Glutamatergic neuron (in vitro differentiated cells): ENCODE results near the gene SUGCT. TPM values are rescaled to one million over a fixed set of nuclear protein-coding genes. Genes with fewer than 3 reads are reported as not detected.

Source experiments
- DNase-seq: peaks from one replicate; pipeline ENCODE4 v3.0.0; 2022
- H3K27ac Mint-ChIP-seq: one replicate; pipeline ENCODE4 v1.8.0; 2020; ENCODE audit warnings: mild to moderate bottlenecking, mixed read lengths, inconsistent platforms; ENCODE audit not compliant: unreplicated experiment
- H3K27me3 Mint-ChIP-seq: one replicate; pipeline ENCODE4 v1.8.0; 2020; ENCODE audit warnings: mild to moderate bottlenecking, moderate library complexity, mixed read lengths, inconsistent platforms; ENCODE audit not compliant: unreplicated experiment
- H3K36me3 Mint-ChIP-seq: one replicate; pipeline ENCODE4 v1.8.0; 2020; ENCODE audit warnings: mild to moderate bottlenecking, mixed read lengths, inconsistent platforms; ENCODE audit not compliant: unreplicated experiment
- H3K4me1 Mint-ChIP-seq: one replicate; pipeline ENCODE4 v1.8.0; 2020; ENCODE audit warnings: mild to moderate bottlenecking, low read depth, mixed read lengths, inconsistent platforms; ENCODE audit not compliant: unreplicated experiment
- H3K4me3 Mint-ChIP-seq: one replicate; pipeline ENCODE4 v1.8.0; 2020; ENCODE audit warnings: mild to moderate bottlenecking, mixed read lengths, inconsistent platforms; ENCODE audit not compliant: unreplicated experiment
- H3K9me3 Mint-ChIP-seq: one replicate; pipeline ENCODE4 v1.8.0; 2020; ENCODE audit warnings: mild to moderate bottlenecking, moderate library complexity, mixed read lengths, inconsistent platforms; ENCODE audit not compliant: unreplicated experiment
- CTCF ChIP-seq: fragments of 200-600 bp; sonication (generic); IDR thresholded peaks from one replicate; pipeline ENCODE4 v1.5.0; 2021; ENCODE audit not compliant: partially characterized antibody, unreplicated experiment
- total RNA-seq: library from RNA; stranded (reverse); fragmentation: NEBNext Ultra II Directional; extraction: Animal tissue kit (Norgen Biotek cat#: 25700); gene quantifications from one replicate; pipeline ENCODE4 v1.2.1, GENCODE V29; 2021; ENCODE audit not compliant: unreplicated experiment

SUGCT gene
- total RNA-seq, 1 donor from 2014 or later, result 1.2 TPM

- no peak for DNase-seq
- Mint-ChIP-seq H3K4me3 (no peak overlapping the region), H3K9me3 (peaks cover 2% of the 10 kb centered on the region), H3K36me3 (no peaks in the 10 kb centered on the region), H3K4me1 (no peaks in the 10 kb centered on the region), H3K27me3 (no peaks in the 10 kb centered on the region), H3K27ac (no peak overlapping the region)
- no peak for TF ChIP-seq CTCF
These were observed 59.9 kb downstream of the SUGCT start for GRCh38 chr7:40194745-40195144.

- H3K4me1 Mint-ChIP-seq, result no peaks in the 10 kb centered on the region
- H3K36me3 Mint-ChIP-seq, result no peaks in the 10 kb centered on the region
- peaks cover 2% of the 10 kb centered on the region for H3K9me3 Mint-ChIP-seq
- no peak overlapping the region for H3K27ac Mint-ChIP-seq
- no peak for DNase-seq
- no peak for TF ChIP-seq CTCF
- H3K4me3 Mint-ChIP-seq, result no peak overlapping the region
- no peaks in the 10 kb centered on the region for H3K27me3 Mint-ChIP-seq
These were observed 62.7 kb downstream of the SUGCT start for GRCh38 chr7:40197527-40197926.

GRCh38 chr7:40199076-40199802 is 64.4 kb downstream of the SUGCT start:
- Mint-ChIP-seq H3K4me1 (no peaks in the 10 kb centered on the region), H3K27me3 (no peaks in the 10 kb centered on the region), H3K4me3 (no peak overlapping the region), H3K27ac (no peak overlapping the region), H3K36me3 (no peaks in the 10 kb centered on the region), H3K9me3 (peaks cover under 1% of the 10 kb centered on the region)
- no peak for TF ChIP-seq CTCF
- no peak for DNase-seq

GRCh38 chr7:40200791-40201190 is 66.0 kb downstream of the SUGCT start:
- H3K4me3 Mint-ChIP-seq, result no peak overlapping the region
- H3K27me3 Mint-ChIP-seq, result no peaks in the 10 kb centered on the region
- no peaks in the 10 kb centered on the region for H3K9me3 Mint-ChIP-seq
- TF ChIP-seq CTCF, result no peak
- H3K4me1 Mint-ChIP-seq, result no peaks in the 10 kb centered on the region
- DNase-seq, result no peak
- no peaks in the 10 kb centered on the region for H3K36me3 Mint-ChIP-seq
- H3K27ac Mint-ChIP-seq, result no peak overlapping the region

GRCh38 chr7:40202851-40203250 is 68.0 kb downstream of the SUGCT start:
- no peak overlapping the region for H3K27ac Mint-ChIP-seq
- no peaks in the 10 kb centered on the region for H3K36me3 Mint-ChIP-seq
- no peak for TF ChIP-seq CTCF
- H3K4me3 Mint-ChIP-seq, result no peak overlapping the region
- no peaks in the 10 kb centered on the region for H3K27me3 Mint-ChIP-seq
- H3K9me3 Mint-ChIP-seq, result peaks cover 1% of the 10 kb centered on the region
- H3K4me1 Mint-ChIP-seq, result no peaks in the 10 kb centered on the region
- no peak for DNase-seq
